CD4-positive, CD25-positive, alpha-beta regulatory T cell (primary cell): ENCODE data around the gene HOXA10. TPM values are rescaled to one million over a fixed set of nuclear protein-coding genes. Genes with fewer than 3 reads are reported as not detected.

Experiments used
- ATAC-seq, 2 donors: fragments of 150-1000 bp; cut with Tn5 transposase; one replicate each; pipeline ENCODE4 v1.10.0; 2021; ENCODE audit warnings: low read depth in 2 of 2, moderate number of reproducible peaks in 2 of 2, moderate library complexity in 1 of 2
- DNase-seq, 3 donors: peaks; one replicate each; pipeline versions ENCODE4 v3.0.0 to v3.0.0-alpha.2; 2012 to 2022; ENCODE audit warnings: mixed read lengths in 1 of 3
- H3K27ac ChIP-seq: one replicate; pipeline ENCODE4 v1.7.0; 2013; ENCODE audit warnings: mild to moderate bottlenecking, low read length; ENCODE audit not compliant: insufficient read depth, poor library complexity, severe bottlenecking
- H3K27me3 ChIP-seq: one replicate; pipeline ENCODE4 v1.7.0; 2013; ENCODE audit warnings: low read length; ENCODE audit not compliant: control insufficient read depth, insufficient read depth
- H3K36me3 ChIP-seq: one replicate; pipeline ENCODE4 v1.7.0; 2013; ENCODE audit warnings: mild to moderate bottlenecking, low read length, moderate library complexity; ENCODE audit not compliant: control insufficient read depth, insufficient read depth
- H3K4me1 ChIP-seq: 2 replicates; pipeline ENCODE4 v1.7.0; 2013; ENCODE audit warnings: mild to moderate bottlenecking, low read length; ENCODE audit not compliant: insufficient read depth, control insufficient read depth, poor library complexity, severe bottlenecking
- H3K4me3 ChIP-seq: one replicate; pipeline ENCODE4 v1.7.0; 2013; ENCODE audit warnings: low read depth, mild to moderate bottlenecking, low read length, moderate library complexity
- H3K9me3 ChIP-seq, 2 experiments: 1 replicate in 1 of 2; 2 replicates in 1 of 2; pipeline ENCODE4 v1.7.0; 2013; ENCODE audit warnings: low read length in 2 of 2, mild to moderate bottlenecking in 1 of 2, moderate library complexity in 1 of 2; ENCODE audit not compliant: control insufficient read depth in 2 of 2
- H3K27ac Mint-ChIP-seq, 3 donors: one replicate each; pipeline ENCODE4 v1.8.0; 2020 to 2022; ENCODE audit warnings: mild to moderate bottlenecking in 3 of 3, mixed read lengths in 3 of 3, moderate library complexity in 2 of 3
- H3K27me3 Mint-ChIP-seq: one replicate; pipeline ENCODE4 v1.8.0; 2022; ENCODE audit warnings: mild to moderate bottlenecking, mixed read lengths
- H3K36me3 Mint-ChIP-seq: one replicate; pipeline ENCODE4 v1.8.0; 2020; ENCODE audit warnings: mixed read lengths
- H3K4me1 Mint-ChIP-seq, 4 donors: one replicate each; pipeline ENCODE4 v1.8.0; 2020 to 2022; ENCODE audit warnings: mixed read lengths in 4 of 4, mild to moderate bottlenecking in 1 of 4
- H3K4me3 Mint-ChIP-seq, 4 donors: one replicate each; pipeline ENCODE4 v1.8.0; 2020 to 2022; ENCODE audit warnings: mild to moderate bottlenecking in 4 of 4, mixed read lengths in 4 of 4, moderate library complexity in 3 of 4
- H3K9me3 Mint-ChIP-seq, 7 donors: one replicate each; pipeline ENCODE4 v1.8.0; 2020 to 2022; ENCODE audit warnings: mixed read lengths in 7 of 7, mild to moderate bottlenecking in 3 of 7, moderate library complexity in 2 of 7
- polyA plus RNA-seq, 4 donors: library from polyadenylated mRNA; unstranded; fragments of 300-500 nt; fragmentation: Illumina TruSeq; gene quantifications; one replicate each; pipeline ENCODE4 v1.2.3, GENCODE V29; 2021
- total RNA-seq: library from RNA; stranded (reverse); gene quantifications from one replicate; pipeline ENCODE4 v1.2.3, GENCODE V29; 2022

The HOXA10 gene
- total and polyA plus RNA-seq, 5 donors from 2014 or later, result 0.35 TPM; not detected in 4

DNA sequence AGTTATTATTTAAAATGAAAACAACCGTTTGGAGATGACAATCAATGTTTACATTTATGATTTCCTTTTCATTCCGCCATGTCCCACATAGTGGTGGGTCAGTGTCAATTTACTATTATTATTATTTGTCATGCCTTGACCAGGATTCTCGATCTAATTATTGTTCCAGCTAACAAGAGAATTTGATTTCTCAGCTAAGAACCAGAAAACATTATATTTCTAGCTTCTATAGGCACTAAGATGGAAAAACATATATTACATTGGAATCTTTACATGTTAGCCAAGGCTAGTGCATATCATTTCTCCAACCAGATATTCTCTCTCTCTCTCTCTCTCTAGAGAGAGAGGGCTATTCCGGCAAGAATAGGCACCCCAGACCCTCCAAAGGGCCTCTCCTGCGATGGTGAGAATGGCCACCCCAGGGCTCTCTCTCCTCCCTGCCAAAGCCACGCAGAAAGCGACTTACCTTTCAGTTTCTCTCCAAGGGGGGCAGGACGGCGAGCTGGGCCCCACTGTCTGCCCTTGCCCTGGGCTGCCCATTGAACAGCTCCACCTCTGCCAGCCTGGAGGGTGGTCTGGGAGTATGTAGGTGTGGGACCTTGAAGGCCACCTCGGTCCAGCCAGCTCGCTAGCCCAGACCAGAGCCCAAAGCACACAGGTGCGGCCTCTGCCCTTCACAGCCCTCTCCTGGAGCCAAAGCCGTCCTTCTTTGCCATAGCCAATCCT lies 24.1 kb downstream of the HOXA10 start:
- Mint-ChIP-seq H3K9me3 (peaks cover 0 to 7% (median 0%) of the 10 kb centered on the region in 7 donors), H3K27me3 (peaks cover 88% of the 10 kb centered on the region), H3K4me3 (peak overlapping the region in 3 of 4 donors; percentile 47 to 81 (median 50)), H3K4me1 (peaks cover 10 to 50% (median 23%) of the 10 kb centered on the region in 4 donors), H3K27ac (no peak overlapping the region), H3K36me3 (no peaks in the 10 kb centered on the region)
- H3K27me3 ChIP-seq, result peaks cover 56% of the 10 kb centered on the region
- no peaks in the 10 kb centered on the region for H3K9me3 ChIP-seq
- no peak for DNase-seq
- no peak overlapping the region for H3K27ac ChIP-seq
- ATAC-seq, result no peak
- no peak overlapping the region for H3K4me3 ChIP-seq
- peaks cover 37% of the 10 kb centered on the region for H3K4me1 ChIP-seq
- no peaks in the 10 kb centered on the region for H3K36me3 ChIP-seq

DNA sequence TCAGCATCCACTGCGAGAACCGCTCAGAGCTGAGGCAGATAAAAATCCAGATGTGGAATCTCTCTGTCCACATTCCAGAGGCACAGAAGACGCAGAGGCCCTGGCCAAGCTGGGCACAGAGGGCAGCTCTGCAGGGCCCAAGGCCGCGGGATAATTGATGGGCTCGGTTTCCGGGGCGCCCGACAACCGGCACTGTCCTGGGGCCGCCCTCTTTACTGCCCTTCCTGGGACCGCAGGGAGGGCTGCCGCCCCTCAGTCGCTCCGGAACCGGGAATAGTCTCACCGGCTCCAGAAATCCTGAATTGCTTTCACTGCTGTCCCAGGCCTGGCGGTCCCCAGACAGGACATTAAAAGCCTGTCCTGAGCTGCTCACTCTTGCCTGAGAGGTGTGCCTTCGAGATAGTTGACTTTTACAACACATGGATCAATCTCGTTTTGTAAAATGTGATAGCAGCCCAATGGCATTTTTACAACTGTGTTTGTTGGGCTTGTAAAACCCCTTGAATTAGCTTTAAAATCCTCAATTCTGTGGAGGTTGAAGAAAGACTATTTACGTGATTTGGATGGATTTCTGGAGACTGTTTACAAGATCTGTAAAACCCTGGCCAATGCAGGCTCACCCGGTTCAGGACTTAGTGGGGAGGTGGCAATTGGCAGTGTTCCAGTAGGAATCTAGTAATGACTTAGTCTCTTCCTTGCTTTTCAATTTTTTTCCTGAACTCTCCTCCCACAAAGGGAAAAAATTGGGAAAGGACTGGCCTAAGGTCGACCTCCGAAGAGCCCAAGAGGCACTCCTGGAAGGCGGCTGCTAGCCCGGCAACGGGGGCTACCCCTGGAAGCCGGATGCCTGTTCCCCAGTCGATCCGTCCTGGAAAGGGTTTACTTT lies 25.1 kb downstream of the HOXA10 start:
- Mint-ChIP-seq H3K4me3 (no peak overlapping the region), H3K36me3 (no peaks in the 10 kb centered on the region), H3K27me3 (peaks cover 83% of the 10 kb centered on the region), H3K27ac (no peak overlapping the region), H3K9me3 (peaks cover 0 to 7% (median 0%) of the 10 kb centered on the region in 7 donors), H3K4me1 (peaks cover 4 to 41% (median 17%) of the 10 kb centered on the region in 4 donors)
- ATAC-seq, result no peak
- no peak for DNase-seq
- no peaks in the 10 kb centered on the region for H3K36me3 ChIP-seq
- peaks cover 52% of the 10 kb centered on the region for H3K27me3 ChIP-seq
- H3K4me1 ChIP-seq, result peaks cover 29% of the 10 kb centered on the region
- H3K27ac ChIP-seq, result no peak overlapping the region
- H3K4me3 ChIP-seq, result no peak overlapping the region
- H3K9me3 ChIP-seq, result no peaks in the 10 kb centered on the region

- no peak overlapping the region for H3K27ac ChIP-seq
- DNase-seq (no peak), ATAC-seq (no peak)
- Mint-ChIP-seq H3K4me1 (peaks cover 0 to 34% (median 17%) of the 10 kb centered on the region in 4 donors), H3K36me3 (no peaks in the 10 kb centered on the region), H3K27ac (no peak overlapping the region), H3K9me3 (peaks cover 0 to 5% (median 0%) of the 10 kb centered on the region in 7 donors), H3K27me3 (peaks cover 75% of the 10 kb centered on the region), H3K4me3 (peak overlapping the region in 2 of 4 donors; percentile 36 to 56)
- H3K36me3 ChIP-seq, result no peaks in the 10 kb centered on the region
- H3K9me3 ChIP-seq, result no peaks in the 10 kb centered on the region
- H3K27me3 ChIP-seq, result peaks cover 46% of the 10 kb centered on the region
- no peak overlapping the region for H3K4me3 ChIP-seq
- H3K4me1 ChIP-seq, result peaks cover 29% of the 10 kb centered on the region
These were observed 25.9 kb downstream of the HOXA10 start for GRCh38 chr7:27148031-27148755.

DNA sequence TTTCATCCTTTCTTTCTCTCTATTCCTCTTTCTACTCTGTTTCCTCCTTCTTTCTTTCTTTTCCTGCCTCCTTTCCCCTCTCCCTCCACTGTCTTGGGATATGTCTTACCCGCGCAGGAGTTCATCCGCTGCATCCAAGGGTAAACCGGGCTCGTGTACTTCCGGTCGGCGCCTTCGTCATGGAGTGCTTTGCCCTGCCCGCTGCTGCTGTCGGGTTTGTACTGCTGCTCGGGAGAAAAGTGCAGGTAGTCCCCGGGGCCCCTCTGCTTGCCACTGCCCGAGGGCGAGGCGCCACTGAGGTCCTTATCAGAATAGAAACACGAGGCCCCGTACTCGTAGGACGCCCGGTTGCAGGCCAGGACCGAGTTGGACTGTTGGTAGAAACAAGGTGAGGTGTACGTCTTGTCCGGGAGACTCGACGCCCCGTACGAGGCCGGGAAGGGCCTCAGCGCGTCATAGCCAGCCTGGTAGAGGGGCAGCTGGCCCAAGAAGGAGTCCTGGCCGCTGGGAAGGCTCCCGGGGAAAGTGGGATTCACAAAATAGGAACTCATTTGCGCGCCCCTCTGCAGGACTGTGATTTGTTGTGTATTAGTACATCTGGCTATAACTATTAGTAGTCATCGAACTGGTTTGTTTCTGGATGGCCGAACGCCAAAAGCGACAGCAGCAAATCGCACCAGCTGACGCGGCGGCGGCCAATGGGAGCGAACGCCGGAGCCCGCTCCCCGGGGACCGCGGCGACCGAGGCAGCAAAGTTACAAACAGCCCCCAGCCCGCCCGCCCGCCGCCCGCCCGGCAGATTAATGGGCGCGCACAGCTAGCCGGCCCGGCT lies 26.7 kb downstream of the HOXA10 start, which contains the start of gene HOXA6:
Gene HOXA6, minus strand, starts transcription at position 576 of the 832 bp plus-strand sequence. Its CDS starts 25 bp downstream, at position 551.
- H3K9me3 ChIP-seq, result no peaks in the 10 kb centered on the region
- no peaks in the 10 kb centered on the region for H3K36me3 ChIP-seq
- Mint-ChIP-seq H3K36me3 (no peaks in the 10 kb centered on the region), H3K4me1 (peaks cover 0 to 32% (median 17%) of the 10 kb centered on the region in 4 donors), H3K4me3 (peak within 1 kb of the TSS in 2 of 4 donors; percentile 36 to 56), H3K9me3 (peaks cover 0 to 5% (median 0%) of the 10 kb centered on the region in 7 donors), H3K27me3 (peaks cover 69% of the 10 kb centered on the region), H3K27ac (peak within 1 kb of the TSS in 1 of 3 donors; percentile 87)
- H3K27me3 ChIP-seq, result peaks cover 41% of the 10 kb centered on the region
- ATAC-seq (no peak), DNase-seq (no peak)
- H3K27ac ChIP-seq, result no peak within 1 kb of the TSS
- H3K4me1 ChIP-seq, result peaks cover 24% of the 10 kb centered on the region
- no peak within 1 kb of the TSS for H3K4me3 ChIP-seq

- no peak overlapping the region for H3K4me3 ChIP-seq
- ATAC-seq, result no peak
- H3K27ac Mint-ChIP-seq, result no peak overlapping the region
- peak overlapping the region in 1 of 4 donors; percentile 3 for H3K4me3 Mint-ChIP-seq
- H3K4me1 ChIP-seq, result peaks cover 17% of the 10 kb centered on the region
- H3K36me3 Mint-ChIP-seq, result no peaks in the 10 kb centered on the region
- H3K27me3 ChIP-seq, result peaks cover 33% of the 10 kb centered on the region
- DNase-seq, result no peak
- no peak overlapping the region for H3K27ac ChIP-seq
- H3K4me1 Mint-ChIP-seq, result peaks cover 0 to 25% (median 14%) of the 10 kb centered on the region in 4 donors
- H3K9me3 Mint-ChIP-seq, result peaks cover 0 to 5% (median 0%) of the 10 kb centered on the region in 7 donors
- no peaks in the 10 kb centered on the region for H3K36me3 ChIP-seq
- no peaks in the 10 kb centered on the region for H3K9me3 ChIP-seq
- peaks cover 67% of the 10 kb centered on the region for H3K27me3 Mint-ChIP-seq
These were observed 27.5 kb downstream of the HOXA10 start for GRCh38 chr7:27146491-27147198.

DNA sequence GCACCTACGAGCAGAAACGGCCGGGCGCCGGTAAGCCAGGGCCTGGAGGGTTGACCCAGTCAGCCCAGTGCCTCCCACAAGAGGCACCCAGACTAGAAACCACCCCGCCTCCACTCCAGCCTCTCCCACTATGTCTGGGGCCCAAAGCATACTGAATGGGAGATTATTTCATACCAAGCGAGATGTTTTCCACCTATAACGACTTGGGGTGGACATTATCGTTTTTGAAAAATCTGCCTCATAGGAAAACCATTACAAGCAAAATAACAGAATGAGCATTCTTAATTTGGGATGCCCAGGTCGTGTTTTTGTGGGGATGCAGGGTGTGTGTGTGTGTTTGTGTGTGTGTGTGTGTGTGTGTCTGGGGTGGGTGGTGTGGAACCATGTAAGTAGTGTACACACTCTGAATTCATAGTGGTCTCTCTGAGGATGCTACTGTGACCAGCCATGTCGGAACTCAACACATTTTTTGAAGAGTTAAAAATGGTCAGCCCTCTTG lies 28.2 kb downstream of the HOXA10 start:
- no peak for ATAC-seq
- no peaks in the 10 kb centered on the region for H3K36me3 Mint-ChIP-seq
- no peak overlapping the region for H3K4me3 Mint-ChIP-seq
- peaks cover 66% of the 10 kb centered on the region for H3K27me3 Mint-ChIP-seq
- DNase-seq, result no peak
- H3K27me3 ChIP-seq, result peaks cover 28% of the 10 kb centered on the region
- peaks cover 10% of the 10 kb centered on the region for H3K4me1 ChIP-seq
- no peak overlapping the region for H3K27ac ChIP-seq
- no peak overlapping the region for H3K27ac Mint-ChIP-seq
- no peak overlapping the region for H3K4me3 ChIP-seq
- H3K9me3 Mint-ChIP-seq, result peaks cover 0 to 2% (median 0%) of the 10 kb centered on the region in 7 donors
- peaks cover 0 to 18% (median 9%) of the 10 kb centered on the region in 4 donors for H3K4me1 Mint-ChIP-seq
- H3K36me3 ChIP-seq, result no peaks in the 10 kb centered on the region
- H3K9me3 ChIP-seq, result no peaks in the 10 kb centered on the region
